Fibroblast of upper back skin (primary cell): ENCODE data around the gene GRK1.

Experiments
- DNase-seq: peaks from one replicate; pipeline ENCODE4 v3.0.0-alpha.2; 2013

The GRK1 gene

GRCh38 chr13:113650731-113651148 is 16.3 kb upstream of the GRK1 start:
- no peak for DNase-seq

GRCh38 chr13:113651511-113652403 is 15.3 kb upstream of the GRK1 start:
- DNase-seq: no peak

- no peak for DNase-seq
Observed at GRCh38 chr13:113652404-113653263, 14.4 kb upstream of the GRK1 start.

- no peak for DNase-seq
Observed at GRCh38 chr13:113653264-113654174, 13.5 kb upstream of the GRK1 start.

GRCh38 chr13:113654175-113654560 is 12.9 kb upstream of the GRK1 start:
- DNase-seq: no peak

- DNase-seq: no peak
Observed at GRCh38 chr13:113654591-113655345, 12.3 kb upstream of the GRK1 start.

- no peak for DNase-seq
Observed at GRCh38 chr13:113655346-113656002, 11.5 kb upstream of the GRK1 start.

GRCh38 chr13:113656003-113656588 is 10.9 kb upstream of the GRK1 start:
- DNase-seq: no peak

GRCh38 chr13:113656831-113657671 is 10.0 kb upstream of the GRK1 start:
- no peak for DNase-seq

- no peak for DNase-seq
Observed at GRCh38 chr13:113657851-113658741, 8.9 kb upstream of the GRK1 start, which contains the start of gene ATP4B. Gene ATP4B (minus strand): TSS chr13:113658198. CDS start chr13:113658144, 54 bp downstream.

GRCh38 chr13:113658836-113659235 is 8.2 kb upstream of the GRK1 start:
- DNase-seq: no peak

GRCh38 chr13:113659337-113659736 is 7.7 kb upstream of the GRK1 start:
- DNase-seq: no peak

- DNase-seq: no peak
Observed at GRCh38 chr13:113660066-113660465, 7.0 kb upstream of the GRK1 start.

- no peak for DNase-seq
Observed at GRCh38 chr13:113661509-113661908, 5.5 kb upstream of the GRK1 start.

GRCh38 chr13:113663934-113664333 is 3.1 kb upstream of the GRK1 start:
- no peak for DNase-seq

GRCh38 chr13:113664751-113665596 is 2.0 kb upstream of the GRK1 start:
- no peak for DNase-seq

GRCh38 chr13:113665597-113666328 is 1.3 kb upstream of the GRK1 start:
- no peak for DNase-seq
